Forelimb muscle (tissue), 1 donor: ENCODE data around the gene CTNNA1. TPM values are rescaled to one million over a fixed set of nuclear protein-coding genes. Genes with fewer than 3 reads are reported as not detected.
"Not testable (repeated sequence)": the region's sequence is repeated elsewhere in the genome, so short reads cannot be mapped to it uniquely, and the experiment has no call there.

Source experiments
- DNase-seq: peaks from one replicate; pipeline ENCODE4 v3.0.0-alpha.2; 2013; ENCODE audit warnings: low read depth
- polyA plus RNA-seq: library from polyadenylated mRNA; unstranded; fragments of 120-200 nt; gene quantifications from one replicate; pipeline ENCODE4 v1.2.1, GENCODE V29; 2013; ENCODE audit not compliant: insufficient read length

Gene CTNNA1, protein sequence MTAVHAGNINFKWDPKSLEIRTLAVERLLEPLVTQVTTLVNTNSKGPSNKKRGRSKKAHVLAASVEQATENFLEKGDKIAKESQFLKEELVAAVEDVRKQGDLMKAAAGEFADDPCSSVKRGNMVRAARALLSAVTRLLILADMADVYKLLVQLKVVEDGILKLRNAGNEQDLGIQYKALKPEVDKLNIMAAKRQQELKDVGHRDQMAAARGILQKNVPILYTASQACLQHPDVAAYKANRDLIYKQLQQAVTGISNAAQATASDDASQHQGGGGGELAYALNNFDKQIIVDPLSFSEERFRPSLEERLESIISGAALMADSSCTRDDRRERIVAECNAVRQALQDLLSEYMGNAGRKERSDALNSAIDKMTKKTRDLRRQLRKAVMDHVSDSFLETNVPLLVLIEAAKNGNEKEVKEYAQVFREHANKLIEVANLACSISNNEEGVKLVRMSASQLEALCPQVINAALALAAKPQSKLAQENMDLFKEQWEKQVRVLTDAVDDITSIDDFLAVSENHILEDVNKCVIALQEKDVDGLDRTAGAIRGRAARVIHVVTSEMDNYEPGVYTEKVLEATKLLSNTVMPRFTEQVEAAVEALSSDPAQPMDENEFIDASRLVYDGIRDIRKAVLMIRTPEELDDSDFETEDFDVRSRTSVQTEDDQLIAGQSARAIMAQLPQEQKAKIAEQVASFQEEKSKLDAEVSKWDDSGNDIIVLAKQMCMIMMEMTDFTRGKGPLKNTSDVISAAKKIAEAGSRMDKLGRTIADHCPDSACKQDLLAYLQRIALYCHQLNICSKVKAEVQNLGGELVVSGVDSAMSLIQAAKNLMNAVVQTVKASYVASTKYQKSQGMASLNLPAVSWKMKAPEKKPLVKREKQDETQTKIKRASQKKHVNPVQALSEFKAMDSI
- polyA plus RNA-seq = 250 TPM

DNA sequence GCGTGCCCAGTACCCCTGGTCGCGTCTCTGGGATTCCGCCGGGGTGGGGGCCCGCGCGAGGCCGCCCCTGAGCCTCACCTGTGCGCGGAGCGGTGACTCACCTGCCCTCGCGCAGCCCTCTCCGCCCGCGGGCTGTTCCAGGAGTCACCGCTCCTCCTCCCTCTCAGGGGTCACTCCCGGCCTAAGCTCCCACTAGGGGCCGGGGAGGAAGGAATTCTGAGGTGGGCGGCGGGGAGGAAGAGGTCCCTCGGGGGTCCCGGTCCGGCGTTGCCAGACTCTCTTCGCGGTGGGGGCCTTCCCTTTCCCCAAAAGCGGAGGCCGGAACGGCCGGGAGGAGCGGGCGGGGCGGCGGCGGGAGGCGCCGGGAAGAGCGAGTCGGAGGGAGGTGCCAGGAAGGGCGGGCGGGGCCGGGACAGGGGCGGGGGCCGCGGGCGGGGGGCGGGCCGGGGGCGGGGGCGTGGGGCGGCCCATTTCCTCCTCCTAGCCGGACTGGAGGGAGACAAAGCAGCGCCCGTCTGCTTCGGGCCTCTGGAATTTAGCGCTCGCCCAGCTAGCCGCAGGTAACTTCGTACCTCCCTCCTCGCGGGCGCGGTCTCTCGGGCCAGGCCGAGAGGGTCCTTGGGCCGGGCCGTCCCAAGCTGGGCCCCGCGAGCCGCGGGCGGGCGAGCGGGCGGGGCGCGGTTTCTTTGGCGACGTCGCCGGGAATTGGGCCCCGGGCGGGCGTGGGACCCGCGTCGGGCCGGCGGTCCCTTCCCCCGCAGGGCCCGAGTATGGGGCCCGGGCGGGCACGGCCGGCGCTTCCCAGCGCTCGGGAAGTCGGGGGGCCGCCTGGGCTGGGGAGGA lies at the start of gene CTNNA1:
TSS of gene CTNNA1 (plus strand) at position 475 of the 843 bp plus-strand sequence. CDS start 28,500 bp downstream, outside the sequence.
- no peak for DNase-seq

DNA sequence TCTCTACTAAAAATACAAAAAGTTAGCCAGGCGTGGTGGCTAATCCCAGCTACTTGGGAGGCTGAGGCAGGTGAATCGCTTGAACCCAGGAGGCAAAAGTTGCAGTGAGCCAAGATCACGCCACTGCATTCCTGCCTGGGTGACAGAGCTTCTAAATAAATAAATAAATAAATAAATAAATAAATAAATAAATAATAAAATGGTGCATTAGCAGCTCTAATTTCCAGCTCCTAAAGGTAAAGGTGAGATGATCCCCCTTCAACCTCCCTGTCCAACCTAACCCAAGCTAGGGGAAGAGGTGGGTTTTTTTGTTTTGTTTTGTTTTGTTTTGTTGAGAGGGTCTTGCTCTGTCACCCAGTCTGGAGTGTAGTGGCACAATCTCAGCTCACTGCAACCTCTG lies 49.4 kb upstream of the CTNNA1 start:
- not testable (repeated sequence) for DNase-seq

DNA sequence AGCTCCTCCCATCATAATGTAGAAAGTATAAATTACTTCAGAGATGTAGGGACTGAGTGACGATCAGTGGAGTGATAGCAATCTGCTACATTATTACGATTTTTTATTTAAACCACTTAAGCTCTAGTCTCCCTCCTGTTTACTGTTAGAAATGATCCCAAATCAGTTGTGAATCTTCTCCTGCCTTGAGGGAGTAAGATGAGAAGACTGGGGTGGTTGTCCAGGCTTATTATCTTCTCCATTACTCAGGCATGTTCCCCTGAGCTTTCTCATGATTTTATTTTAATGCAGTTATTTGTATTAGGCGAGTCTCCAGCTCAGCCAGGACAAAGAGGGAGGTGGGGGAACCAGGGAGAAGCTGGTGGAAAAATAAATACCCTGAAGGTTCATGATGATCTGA lies 48.2 kb upstream of the CTNNA1 start:
- no peak for DNase-seq

DNA sequence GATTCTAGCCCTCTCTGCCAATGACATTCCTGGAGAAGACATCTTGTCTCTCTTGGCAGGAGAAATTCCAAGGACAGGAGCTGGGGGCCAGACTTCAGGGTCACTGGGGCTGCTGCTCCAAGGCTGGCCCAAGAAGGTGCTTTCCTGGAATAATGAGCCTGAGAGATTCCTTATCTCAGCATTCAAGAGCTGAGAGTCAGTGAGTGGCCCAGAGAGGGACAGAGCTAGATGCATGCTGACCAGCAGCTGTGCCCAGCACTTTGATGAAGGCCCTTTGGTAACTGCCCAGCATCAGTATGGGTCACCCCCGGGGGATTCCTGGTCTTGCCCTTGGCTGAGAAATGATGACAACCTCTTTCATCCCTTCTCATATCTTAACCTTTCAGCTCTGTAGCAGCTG lies 47.7 kb upstream of the CTNNA1 start:
- DNase-seq = no peak

DNA sequence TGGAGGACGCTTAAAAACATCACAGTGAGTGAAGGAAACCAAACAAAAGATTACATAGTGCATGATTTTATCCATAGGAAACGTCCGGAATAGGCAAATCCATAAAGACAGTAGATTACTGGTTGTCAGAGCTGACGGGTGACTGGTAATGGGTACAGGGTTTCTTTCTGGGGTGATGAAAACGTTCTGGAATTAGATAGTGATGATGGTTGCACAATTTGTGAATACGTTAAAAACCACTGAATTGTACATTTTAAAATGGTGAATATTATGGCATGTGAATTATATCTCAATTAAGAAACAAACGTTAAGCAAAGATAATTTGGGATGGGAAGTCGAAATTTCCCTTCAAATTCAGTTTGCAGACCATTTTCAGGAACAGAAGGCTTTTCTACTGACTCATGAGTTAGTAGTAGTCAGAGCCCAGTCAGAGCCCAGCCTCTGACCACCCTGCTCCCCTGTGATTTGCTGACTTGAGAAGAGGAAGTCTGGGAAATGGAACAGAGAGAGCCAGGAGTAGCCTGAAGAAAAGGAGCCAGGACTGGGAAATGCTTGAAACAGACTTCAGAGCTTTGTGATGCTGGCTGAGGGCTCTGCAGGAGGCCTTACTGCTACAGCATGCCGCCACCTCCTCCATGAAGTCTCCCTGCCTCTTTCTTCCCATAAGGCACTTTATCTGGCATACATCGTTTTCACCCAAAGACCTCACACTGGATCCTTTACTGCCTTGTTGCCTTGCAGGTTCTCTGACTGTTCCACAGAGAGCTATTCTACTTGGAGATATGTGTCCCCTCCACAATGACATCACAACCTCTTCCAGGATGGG lies 46.4 kb upstream of the CTNNA1 start:
- DNase-seq = no peak

DNA sequence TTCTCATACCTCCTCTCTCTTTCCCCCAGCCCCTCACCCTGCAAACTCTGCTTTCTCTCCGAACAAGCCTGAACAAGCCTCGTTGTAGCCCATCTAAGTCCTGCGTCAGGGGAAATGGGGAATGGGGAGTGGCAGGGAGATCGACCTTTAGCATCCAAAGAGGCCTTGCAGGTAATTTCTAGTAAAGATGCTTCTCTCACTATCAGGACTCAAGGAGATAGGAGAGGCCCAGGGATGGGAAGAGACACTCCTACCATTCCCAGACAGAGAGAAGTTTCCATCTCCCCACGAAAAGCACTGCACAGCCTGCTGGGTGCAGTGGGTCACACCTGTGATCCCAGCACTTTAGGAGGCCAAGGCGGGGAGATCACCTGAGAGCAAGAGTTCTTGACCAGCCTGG lies 44.4 kb upstream of the CTNNA1 start:
- no peak for DNase-seq

DNA sequence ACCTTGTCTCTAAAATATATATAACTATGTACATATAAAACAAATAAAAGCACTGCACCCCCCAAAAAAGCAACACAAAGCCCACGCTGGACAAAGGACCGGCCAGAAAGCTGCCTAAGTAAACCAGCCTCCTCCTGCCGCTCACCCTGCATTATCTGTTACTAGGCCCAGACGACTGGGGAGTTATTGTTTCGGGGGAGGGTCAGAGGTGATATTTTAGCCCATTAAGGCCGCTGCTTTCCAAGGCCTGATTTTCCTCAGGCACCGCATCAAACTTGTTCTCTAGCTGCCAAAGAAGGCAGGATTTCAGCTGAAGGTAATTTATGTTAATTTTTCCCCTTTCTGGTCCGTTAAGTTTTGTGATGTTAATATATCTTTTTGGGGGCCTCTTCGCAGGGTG lies 44.0 kb upstream of the CTNNA1 start:
- DNase-seq = no peak

DNA sequence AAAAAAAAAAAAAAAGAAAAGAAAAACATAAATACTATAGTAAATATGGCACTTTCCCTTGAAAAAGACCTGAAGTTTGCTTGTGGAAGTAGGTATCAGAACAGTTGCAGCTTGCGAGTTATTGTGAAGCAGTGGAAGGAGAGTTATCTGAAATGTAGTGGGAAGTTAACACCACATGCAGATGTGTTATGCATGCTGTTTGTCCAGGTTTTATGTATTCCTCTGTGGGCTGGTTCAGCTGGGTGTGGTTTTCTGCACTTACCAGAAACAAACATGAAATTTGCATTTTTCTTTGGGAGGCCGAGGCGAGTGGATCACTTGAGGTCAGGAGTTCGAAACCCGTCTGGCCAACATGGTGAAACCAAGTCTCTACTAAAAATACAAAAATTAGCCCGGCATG lies 42.1 kb upstream of the CTNNA1 start:
- no peak for DNase-seq

DNA sequence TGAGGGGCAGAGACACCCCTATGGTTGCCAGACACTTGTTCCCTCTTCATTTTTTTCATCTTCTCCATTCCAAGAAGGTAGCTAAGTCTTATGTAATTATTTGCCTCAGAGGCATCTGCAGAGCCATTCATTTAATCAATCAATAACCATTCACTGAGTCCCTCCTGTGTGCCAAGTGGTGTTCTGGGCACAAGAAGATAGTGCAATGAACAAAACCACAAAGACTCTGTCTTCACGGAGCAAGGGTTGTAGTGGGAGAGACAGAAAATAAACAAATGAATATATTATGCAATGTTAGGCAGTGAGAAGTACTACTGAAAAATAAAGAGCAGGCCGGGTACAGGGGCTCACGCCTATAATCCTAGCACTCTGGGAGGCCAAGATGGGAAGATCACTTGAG lies 41.4 kb upstream of the CTNNA1 start:
- no peak for DNase-seq

DNA sequence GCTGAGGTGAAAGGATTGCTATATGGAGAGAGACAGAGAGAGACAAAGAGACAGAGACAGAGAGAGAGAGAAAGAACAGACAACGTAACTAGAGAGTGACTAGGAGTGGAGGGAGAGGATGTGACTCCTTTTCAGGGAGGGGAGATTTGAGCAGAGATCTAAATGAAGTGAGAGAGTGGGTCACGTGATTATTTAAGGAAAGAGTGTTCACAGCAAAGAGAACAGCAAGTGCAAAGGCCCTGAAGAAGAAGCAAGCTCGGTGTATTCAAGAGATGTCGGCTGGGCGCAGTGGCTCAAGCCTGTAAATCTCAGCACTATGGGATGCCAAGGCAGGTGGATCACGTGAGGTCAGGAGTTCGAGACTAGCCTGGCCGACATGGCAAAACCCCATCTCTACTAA lies 40.9 kb upstream of the CTNNA1 start:
- DNase-seq = no peak

DNA sequence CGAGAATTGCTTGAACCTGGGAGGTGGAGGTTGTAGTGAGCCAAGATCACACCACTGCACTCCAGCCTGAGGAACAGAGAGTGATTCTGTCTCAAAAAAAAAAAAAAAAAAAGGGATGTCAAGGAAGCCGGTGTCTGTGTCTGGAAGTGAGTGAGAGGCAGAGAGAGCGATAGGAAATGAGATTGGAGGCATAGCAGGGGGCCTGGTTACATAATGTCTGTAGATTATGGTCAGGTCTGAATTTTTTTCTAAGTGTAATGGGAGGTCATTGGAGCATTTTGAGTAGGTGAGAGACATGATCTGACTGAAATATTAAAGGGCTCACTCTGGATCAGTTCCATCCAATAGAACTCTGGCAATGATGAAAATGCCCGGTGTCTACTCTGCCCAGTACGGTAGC lies 40.4 kb upstream of the CTNNA1 start:
- no peak for DNase-seq

DNA sequence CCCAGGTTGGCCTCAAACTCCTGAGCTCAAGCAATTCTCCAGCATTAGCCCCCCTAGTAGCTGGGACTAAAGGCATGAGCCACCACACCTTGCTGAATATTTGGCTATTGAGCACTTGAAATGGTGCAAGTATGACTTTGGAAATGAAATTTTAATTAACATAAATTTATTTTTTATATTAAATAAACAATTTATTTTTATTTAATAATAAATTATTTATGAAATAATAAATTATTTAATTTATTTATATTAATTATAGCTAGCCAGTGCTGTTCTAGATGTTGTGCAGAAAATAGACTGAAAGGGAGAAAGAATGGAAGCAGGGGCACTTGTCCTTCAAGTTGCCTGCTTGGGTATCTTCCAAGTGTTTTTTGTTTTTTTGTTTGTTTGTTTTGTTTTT lies 40.0 kb upstream of the CTNNA1 start:
- DNase-seq = no peak

DNA sequence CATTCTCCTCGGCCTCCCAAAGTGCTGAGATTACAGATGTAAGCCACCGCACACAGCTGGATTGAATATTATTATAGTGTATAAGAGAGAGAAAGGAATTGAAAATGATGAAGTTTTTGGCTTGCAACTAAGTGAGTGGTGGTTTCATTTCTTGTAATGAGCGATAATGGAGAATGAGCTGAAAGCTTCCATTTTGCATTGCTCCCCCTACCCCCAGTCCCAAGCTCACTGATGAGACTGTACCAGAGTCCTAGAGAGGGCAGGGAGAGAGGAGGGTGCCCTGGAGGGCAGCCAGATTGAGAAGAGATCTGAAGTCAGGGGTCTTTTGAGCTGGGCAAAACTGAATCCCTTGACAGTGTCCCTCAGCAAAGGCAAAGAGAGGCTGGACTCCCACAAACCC lies 38.5 kb upstream of the CTNNA1 start:
- DNase-seq = no peak

DNA sequence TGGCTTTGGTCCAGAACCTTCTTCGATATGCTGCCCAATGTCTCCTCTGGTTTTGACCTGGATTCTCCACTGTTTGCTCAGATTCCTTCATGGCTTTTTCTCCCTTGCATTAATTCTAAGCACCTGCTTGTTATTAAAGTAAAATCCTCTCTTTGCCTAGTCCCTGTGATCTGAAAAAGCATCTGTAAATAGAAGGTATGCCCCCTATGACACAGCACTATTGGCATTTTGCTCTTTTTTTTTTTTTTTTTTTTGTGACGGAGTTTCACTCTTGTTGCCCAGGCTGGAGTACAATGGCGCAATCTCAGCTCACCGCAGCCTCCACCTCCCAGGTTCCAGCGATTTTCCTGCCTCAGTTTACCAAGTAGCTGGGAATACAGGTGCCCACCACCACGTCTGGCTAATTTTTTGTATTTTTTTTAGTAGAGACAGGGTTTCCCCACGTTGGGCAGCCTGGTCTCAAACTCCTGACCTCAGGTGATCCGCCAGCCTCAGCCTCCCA lies 37.2 kb upstream of the CTNNA1 start:
- DNase-seq = not testable (repeated sequence)

DNA sequence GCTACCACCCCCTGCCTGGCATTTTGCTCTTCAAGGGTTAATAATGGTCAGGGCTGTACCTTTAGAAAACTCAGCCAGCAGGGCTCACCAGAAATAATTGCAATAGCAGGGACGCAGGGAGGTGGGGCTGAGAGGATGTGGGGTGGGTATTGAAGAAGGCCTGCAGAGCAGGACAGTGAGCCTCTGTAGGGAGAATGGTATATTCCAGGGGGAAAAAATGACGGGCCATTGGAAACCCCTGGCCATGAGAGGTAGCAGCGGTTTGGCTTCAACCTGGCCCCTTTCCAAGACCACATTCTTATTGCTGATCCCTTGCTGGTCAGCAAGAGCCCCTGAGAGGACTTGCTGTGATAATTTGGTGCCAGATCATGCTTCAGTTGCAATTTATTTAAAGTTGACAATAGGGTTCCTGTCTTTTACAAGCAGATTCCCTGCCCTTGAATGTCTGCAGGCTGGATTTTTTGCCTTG lies 36.7 kb upstream of the CTNNA1 start:
- DNase-seq = no peak

DNA sequence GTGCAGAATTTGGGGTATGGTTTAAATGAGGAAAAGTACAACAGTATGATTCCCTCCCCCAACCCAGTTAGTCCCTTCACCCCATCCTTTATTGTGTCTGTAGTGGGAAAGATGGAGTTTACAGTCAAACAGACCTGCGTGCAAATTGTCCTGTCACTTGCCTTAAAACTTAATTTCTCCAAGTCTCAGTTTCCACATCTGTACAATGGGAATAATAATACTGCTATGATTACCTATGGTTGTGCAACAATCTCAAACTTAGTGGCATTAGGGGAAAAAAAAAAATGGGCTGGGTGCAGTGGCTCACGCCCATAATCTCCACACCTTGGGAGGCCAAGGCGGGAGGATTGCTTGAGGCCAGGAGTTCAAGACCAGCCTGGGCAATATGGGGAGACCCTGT lies 35.8 kb upstream of the CTNNA1 start:
- DNase-seq = no peak

DNA sequence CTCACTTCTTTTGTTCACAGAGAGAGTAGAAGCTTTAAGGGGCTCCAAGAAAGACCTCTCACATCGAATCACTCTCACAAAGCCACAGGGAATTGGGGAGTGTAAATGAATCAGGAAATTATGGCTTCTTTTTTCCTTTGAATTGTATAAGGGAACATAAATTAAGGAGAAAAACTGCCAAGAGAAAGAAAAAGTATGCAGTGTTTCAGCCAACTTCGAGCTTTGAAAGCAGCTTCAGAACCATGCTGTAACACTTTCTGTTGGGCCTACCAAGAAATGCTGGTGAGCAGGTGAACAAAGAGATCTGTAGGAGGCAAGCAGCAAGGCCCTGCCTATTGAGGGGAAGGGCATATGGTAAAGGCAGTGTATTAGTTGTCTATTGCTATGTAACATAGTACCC lies 33.4 kb upstream of the CTNNA1 start:
- no peak for DNase-seq

DNA sequence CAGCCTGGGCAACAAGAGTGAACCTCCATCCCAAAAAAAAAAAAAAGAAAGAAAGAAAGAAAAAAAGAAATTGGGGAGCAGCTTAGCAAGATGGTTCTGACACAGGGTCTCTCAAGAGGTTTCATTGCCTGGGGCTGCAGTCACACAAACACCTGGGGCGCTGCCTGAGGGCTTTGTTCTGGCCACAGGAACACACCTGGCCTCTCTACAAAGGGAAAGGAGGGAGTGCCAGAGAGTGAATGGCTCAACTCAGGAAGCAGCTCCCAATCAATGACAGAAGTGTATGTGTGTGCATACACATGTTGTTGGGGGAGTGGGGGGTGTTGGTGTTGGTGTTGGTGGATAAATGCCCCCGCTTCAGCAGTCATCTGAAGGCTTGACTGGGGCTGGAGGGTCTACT lies 32.4 kb upstream of the CTNNA1 start:
- no peak for DNase-seq

DNA sequence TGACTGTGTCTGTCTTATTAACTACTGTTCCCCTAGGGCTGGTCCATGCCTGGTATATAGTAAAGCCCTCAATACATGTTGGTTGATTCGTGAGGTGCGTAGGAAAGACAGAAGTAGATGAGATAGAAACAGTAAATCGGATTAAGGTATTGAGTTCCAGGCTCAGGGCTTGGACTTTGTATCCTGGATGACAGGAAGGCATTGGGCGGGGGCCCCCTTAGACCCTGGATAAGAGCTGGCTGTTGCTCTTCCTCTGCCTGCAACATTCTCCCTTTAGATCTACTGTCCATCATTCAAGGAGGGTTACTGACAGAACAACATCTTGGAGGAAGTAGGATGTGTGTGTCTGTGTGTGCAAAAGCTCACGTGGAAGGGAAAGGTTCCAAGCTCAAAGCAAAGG lies 31.2 kb upstream of the CTNNA1 start:
- DNase-seq = no peak

DNA sequence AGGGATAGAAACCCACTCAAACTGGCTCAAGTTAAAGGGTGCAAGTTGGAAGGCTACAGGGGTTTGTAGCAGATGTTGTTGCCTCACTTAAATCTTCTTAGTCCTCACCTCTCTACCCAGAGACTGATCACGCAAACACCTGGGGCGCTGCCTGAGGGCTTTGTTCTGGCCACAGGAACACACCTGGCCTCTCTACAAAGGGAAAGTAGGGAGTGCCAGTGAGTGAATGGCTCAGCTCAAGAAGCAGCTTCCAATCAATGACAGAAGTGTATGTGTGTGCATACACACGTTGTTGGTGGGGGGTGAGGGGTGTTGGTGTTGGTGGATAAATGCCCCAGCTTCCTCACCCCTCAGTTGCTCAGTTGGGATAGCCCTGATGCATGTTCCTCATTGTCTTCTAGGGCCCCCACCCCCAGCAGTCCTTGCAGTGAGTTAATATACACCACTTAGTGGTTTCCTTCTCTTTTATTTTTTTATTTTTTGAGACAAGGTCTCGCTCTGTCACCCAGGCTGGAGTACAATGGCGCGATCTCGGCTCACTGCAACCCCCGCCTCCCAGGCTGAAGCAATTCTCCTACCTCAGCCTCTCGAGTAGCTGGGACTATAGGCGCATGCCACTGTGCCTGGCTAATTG lies 30.6 kb upstream of the CTNNA1 start:
- no peak for DNase-seq
